ENCODE measurements around the gene MAP6. TPM values are rescaled to one million over a fixed set of nuclear protein-coding genes. Genes with fewer than 3 reads are reported as not detected.

MAP6 gene
- total RNA-seq, 2 donors from 2014 or later: 2.6 to 3.4 TPM

GRCh38 chr11:75539459-75540334 lies 129.1 kb downstream of the MAP6 start:
- no peaks in the 10 kb centered on the region for H3K9me3 ChIP-seq
- 72 to 76% methylated on average over 8 to 9 of the region's 9 CpGs for WGBS, 2 donors
- H3K27ac ChIP-seq: no peak overlapping the region
- intact Hi-C loops (cut with DNase I): loop anchor here (10.0 kb wide), 1 partner anchor 255 kb away; no protein-coding TSS in a partner anchor
- no peaks in the 10 kb centered on the region for H3K4me1 ChIP-seq
- no peak overlapping the region for H3K4me3 ChIP-seq
- ATAC-seq (no peak), DNase-seq (no peak)
- H3K36me3 ChIP-seq (replicated peaks in 1 of 2; ENCODE audit: insufficient read depth in 1 of 2, low read depth in 2 of 2): no peaks in the 10 kb centered on the region
- no peaks in the 10 kb centered on the region for H3K27me3 ChIP-seq
- no peak for TF ChIP-seq CTCF (IDR thresholded peaks at IDR 0.05)
- no peak for TF ChIP-seq POLR2A (IDR thresholded peaks at IDR 0.05)

DNA sequence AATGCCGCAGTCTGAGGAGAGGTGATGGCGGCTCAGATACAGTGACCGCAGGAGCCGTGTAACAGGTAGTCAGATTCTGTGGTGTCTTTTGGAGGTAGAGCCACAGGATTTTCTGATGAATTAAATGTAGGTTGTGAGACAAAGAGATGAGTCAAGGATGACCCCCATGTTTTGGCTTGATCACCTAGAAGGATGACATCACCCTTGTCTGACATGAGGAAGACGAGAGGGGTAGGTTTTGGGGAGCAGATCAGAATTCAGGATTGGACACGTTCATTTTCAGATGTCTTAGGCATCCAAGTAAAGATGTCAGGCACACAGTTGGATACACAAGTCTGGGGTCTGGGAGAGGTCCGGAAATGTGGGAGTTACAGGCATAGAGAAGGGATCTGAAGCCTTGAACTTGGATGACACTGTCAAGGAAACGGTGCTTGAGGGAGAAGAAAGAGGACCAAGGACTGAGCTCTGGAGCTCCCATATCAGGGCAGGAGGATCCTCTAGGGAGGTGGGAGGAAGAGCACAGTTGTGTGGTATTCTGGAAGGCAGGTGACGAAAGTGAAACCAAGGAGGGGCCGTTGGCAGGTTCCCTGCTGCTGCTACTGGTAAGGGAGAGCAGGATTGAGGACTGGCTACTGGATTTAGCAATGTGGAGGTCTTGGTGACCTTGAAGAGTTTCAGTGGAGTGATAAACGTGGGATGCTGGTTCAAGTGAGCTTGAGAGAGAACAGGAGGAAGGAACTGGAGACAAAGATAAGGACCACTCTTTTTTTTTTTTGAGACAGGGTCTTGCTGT lies 130.5 kb downstream of the MAP6 start:
- TF ChIP-seq CTCF (IDR thresholded peaks at IDR 0.05) (no peak), POLR2A (IDR thresholded peaks at IDR 0.05) (no peak)
- Histone ChIP-seq H3K27ac (no peak overlapping the region), H3K4me1 (no peaks in the 10 kb centered on the region), H3K36me3 (replicated peaks in 1 of 2; ENCODE audit: insufficient read depth in 1 of 2, low read depth in 2 of 2) (no peaks in the 10 kb centered on the region), H3K9me3 (no peaks in the 10 kb centered on the region), H3K4me3 (no peak overlapping the region), H3K27me3 (no peaks in the 10 kb centered on the region)
- ATAC-seq (no peak), DNase-seq (no peak)
- intact Hi-C loops (cut with DNase I): loop anchor here (10.0 kb wide), 1 partner anchor 254 kb away; no protein-coding TSS in a partner anchor
- WGBS, 2 donors: 67 to 69% methylated on average over 11 of the region's 11 CpGs

DNA sequence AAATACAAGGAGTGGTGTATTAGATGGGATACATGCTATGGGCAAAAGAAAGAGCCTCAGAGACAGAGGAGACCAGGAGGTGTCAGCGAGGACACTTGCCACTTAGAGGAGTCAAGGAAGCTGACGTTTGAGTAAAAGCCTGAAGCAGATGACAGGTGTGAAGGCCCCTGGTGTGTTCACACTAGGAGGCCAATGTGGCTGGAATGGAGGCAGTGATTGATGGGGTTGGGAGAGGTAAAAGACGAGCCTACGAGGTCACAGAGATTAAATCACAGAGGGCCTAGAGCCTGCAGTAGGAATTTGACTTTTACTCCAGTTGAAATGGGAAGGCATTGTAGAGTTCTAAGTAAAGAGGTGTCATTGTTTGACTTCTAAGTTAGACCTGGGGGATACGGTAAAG lies 131.1 kb downstream of the MAP6 start:
- intact Hi-C loops (cut with DNase I): loop anchor here (10.0 kb wide), 1 partner anchor 253 kb away; no protein-coding TSS in a partner anchor
- no peaks in the 10 kb centered on the region for H3K4me1 ChIP-seq

More for the DNA sequence above, 131.1 kb downstream of the MAP6 start:
- Histone ChIP-seq H3K9me3 (no peaks in the 10 kb centered on the region), H3K27ac (no peak overlapping the region), H3K27me3 (no peaks in the 10 kb centered on the region), H3K4me3 (no peak overlapping the region), H3K36me3 (replicated peaks in 1 of 2; ENCODE audit: insufficient read depth in 1 of 2, low read depth in 2 of 2) (no peaks in the 10 kb centered on the region)
- no peak for DNase-seq
- 67 to 71% methylated on average over 5 of the region's 5 CpGs for WGBS, 2 donors
- no peak for TF ChIP-seq CTCF (IDR thresholded peaks at IDR 0.05)
- TF ChIP-seq POLR2A (IDR thresholded peaks at IDR 0.05): no peak
- ATAC-seq: no peak

Small RNA genes within 50 kb of the gene (small RNA-seq; reads per million reads assigned to genes)
- gene AP001922.4: not detected

Other genes with a start within 250 kb of the MAP6 start
- gene KLHL35, start 235.8 kb downstream of the MAP6 start, total RNA-seq: 1 to 10 TPM; 4.4 to 4.6 TPM
- gene GDPD5, start 143.1 kb downstream of the MAP6 start, total RNA-seq: 10 to 100 TPM; 29.6 to 73.2 TPM
- gene SERPINH1, start 106.8 kb downstream of the MAP6 start, total RNA-seq: 100 to 1,000 TPM in 1 of 2 donors, 10 to 100 TPM in 1; 78.3 to 166 TPM
- gene MOGAT2, start 48.8 kb upstream of the MAP6 start, total RNA-seq: not detected
- gene DGAT2, start 99.7 kb upstream of the MAP6 start, total RNA-seq: 10 to 100 TPM in 1 of 2 donors, 1 to 10 TPM in 1; 9.3 to 38.6 TPM
- gene UVRAG, start 146.2 kb upstream of the MAP6 start, total RNA-seq: 10 to 100 TPM; 10.9 to 31.0 TPM